Activated naive CD4-positive, alpha-beta T cell treated with anti-CD3 and anti-CD28 coated beads, Interleukin-2, amount 50 U/mL, for 72 hours (primary cell): ENCODE data around the gene C16orf74. TPM values are rescaled to one million over a fixed set of nuclear protein-coding genes. Genes with fewer than 3 reads are reported as not detected.

Source experiments
- ATAC-seq, 2 donors: fragments of 150-1000 bp; cut with Tn5 transposase; 2 replicates each; pipeline ENCODE4 v1.10.0; 2021; ENCODE audit warnings: mild to moderate bottlenecking in 2 of 2, moderate library complexity in 2 of 2
- DNase-seq, 2 donors: peaks; one replicate each; pipeline ENCODE4 v3.0.0; 2021 to 2022; ENCODE audit warnings: low spot score in 2 of 2
- H3K27ac Mint-ChIP-seq, 2 donors: one replicate each; pipeline ENCODE4 v1.8.0; 2022; ENCODE audit warnings: mild to moderate bottlenecking in 2 of 2, mixed read lengths in 2 of 2
- H3K36me3 Mint-ChIP-seq, 2 donors: one replicate each; pipeline ENCODE4 v1.8.0; 2022; ENCODE audit warnings: mixed read lengths in 2 of 2
- H3K9me3 Mint-ChIP-seq, 2 donors: one replicate each; pipeline ENCODE4 v1.8.0; 2022; ENCODE audit warnings: mixed read lengths in 2 of 2
- total RNA-seq, 2 donors: library from RNA; stranded (reverse); gene quantifications; one replicate each; pipeline ENCODE4 v1.2.3, GENCODE V29; 2022

Gene C16orf74
- total RNA-seq = 1 to 10 TPM in 1 of 2 donors, under 1 TPM in 1; 0.46 to 1.4 TPM

- H3K9me3 Mint-ChIP-seq = no peaks in the 10 kb centered on the region
- no peak within 1 kb of the TSS for H3K27ac Mint-ChIP-seq
- ATAC-seq (peak; percentile 47 to 87), DNase-seq (peak in 1 of 2 donors; percentile 31)
- H3K36me3 Mint-ChIP-seq = no peaks in the 10 kb centered on the region
These were observed at the start of gene C16orf74 for GRCh38 chr16:85750827-85751697. TSS of gene C16orf74 (minus strand) at chr16:85751096. CDS start at chr16:85735217, 15,879 bp downstream.

GRCh38 chr16:85800321-85800669 lies 49.4 kb upstream of the C16orf74 start:
- ATAC-seq = peak in 1 of 2 donors; percentile 22
- no peak for DNase-seq
- H3K9me3 Mint-ChIP-seq = no peaks in the 10 kb centered on the region
- H3K36me3 Mint-ChIP-seq = peaks cover 36 to 53% of the 10 kb centered on the region in 2 donors
- H3K27ac Mint-ChIP-seq = peak overlapping the region; percentile 88 to 96

DNA sequence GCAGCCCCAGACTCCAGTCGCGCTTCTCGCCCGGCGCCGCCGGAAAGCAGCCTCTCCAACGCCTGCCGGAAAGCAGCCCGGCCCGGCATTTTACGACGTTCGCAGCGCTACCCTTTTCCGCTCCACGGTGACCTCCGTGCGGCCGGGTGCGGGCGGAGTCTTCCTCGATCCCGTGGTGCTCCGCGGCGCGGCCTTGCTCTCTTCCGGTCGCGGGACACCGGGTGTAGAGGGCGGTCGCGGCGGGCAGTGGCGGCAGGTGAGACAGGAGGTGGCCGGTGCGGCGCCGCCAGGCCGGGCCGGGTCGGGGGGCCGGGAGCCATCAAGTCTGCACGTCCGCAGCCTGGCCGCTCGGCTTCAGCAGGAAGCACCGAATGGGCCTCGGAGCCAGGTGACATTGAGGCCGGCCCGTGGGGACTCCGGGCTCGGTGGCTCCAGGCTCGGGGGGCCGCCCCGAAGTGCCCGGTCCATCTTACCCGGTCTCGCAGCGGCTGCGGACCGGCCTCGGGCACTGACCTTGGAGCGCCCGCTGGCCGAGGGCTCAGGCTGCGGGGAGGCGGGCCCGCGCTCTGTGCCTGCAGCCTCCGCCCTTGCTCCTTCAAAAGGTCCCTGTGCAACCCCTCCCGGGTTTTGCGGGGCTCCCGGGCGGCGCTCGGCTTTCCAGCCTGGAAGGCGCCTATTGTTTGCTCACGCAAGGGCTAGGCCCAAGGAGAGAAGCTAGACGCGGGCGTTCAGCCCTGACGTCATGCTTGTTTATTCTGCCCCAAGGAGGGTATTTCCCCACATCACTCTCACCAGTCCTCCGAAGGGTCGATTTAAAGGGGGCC lies 48.8 kb upstream of the C16orf74 start, which contains the start of the genes COX4I1 and EMC8:
Gene COX4I1, plus strand, starts transcription at position 199 of the 824 bp plus-strand sequence. CDS start 1,511 bp downstream, outside the sequence.
Gene EMC8, minus strand, starts transcription at position 48 of the 824 bp plus-strand sequence. CDS start 249 bp downstream, outside the sequence.
- peak; percentile 91 to 96 for ATAC-seq
- Mint-ChIP-seq H3K9me3 (no peaks in the 10 kb centered on the region), H3K27ac (peak within 1 kb of the TSS; percentile 88 to 96), H3K36me3 (peaks cover 33 to 47% of the 10 kb centered on the region in 2 donors)
- peak; percentile 90 to 93 for DNase-seq

GRCh38 chr16:85798901-85799496 lies 48.1 kb upstream of the C16orf74 start:
- ATAC-seq = peak; percentile 63 to 65
- DNase-seq = peak in 1 of 2 donors; percentile 39
- H3K36me3 Mint-ChIP-seq = peaks cover 30 to 47% of the 10 kb centered on the region in 2 donors
- no peaks in the 10 kb centered on the region for H3K9me3 Mint-ChIP-seq
- H3K27ac Mint-ChIP-seq = peak overlapping the region; percentile 88 to 89

GRCh38 chr16:85798283-85798776 lies 47.4 kb upstream of the C16orf74 start:
- Mint-ChIP-seq H3K9me3 (no peaks in the 10 kb centered on the region), H3K36me3 (peaks cover 25 to 42% of the 10 kb centered on the region in 2 donors), H3K27ac (peak overlapping the region; percentile 88 to 89)
- DNase-seq (no peak), ATAC-seq (no peak)

GRCh38 chr16:85796599-85796998 lies 45.7 kb upstream of the C16orf74 start:
- no peaks in the 10 kb centered on the region for H3K9me3 Mint-ChIP-seq
- peak overlapping the region; percentile 21 to 40 for H3K27ac Mint-ChIP-seq
- no peak for ATAC-seq
- H3K36me3 Mint-ChIP-seq = peaks cover 34 to 46% of the 10 kb centered on the region in 2 donors
- no peak for DNase-seq

GRCh38 chr16:85796152-85796551 lies 45.3 kb upstream of the C16orf74 start:
- ATAC-seq (no peak), DNase-seq (no peak)
- Mint-ChIP-seq H3K36me3 (peaks cover 37 to 45% of the 10 kb centered on the region in 2 donors), H3K9me3 (no peaks in the 10 kb centered on the region), H3K27ac (peak overlapping the region in 1 of 2 donors; percentile 40)

DNA sequence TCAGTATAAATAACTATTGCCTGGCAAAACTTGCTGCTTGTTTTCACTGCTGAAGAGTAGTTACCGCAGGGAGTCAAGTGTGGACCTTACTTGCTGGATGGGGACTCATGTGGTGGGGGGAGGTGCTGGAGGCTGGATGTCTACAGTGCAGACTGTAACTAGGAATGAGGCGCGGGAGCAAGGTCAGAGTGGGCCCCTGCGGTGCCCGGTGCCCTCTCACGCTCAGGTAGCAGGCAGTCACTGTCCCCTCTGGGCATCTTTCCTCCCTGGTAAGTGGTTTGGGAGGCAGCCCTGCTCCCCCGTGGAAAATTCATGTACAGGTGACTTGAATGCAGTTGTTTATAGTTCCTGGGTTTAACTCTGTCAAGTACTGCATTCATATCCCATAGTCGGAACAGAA lies 43.8 kb upstream of the C16orf74 start:
- no peaks in the 10 kb centered on the region for H3K9me3 Mint-ChIP-seq
- H3K36me3 Mint-ChIP-seq = peaks cover 28 to 33% of the 10 kb centered on the region in 2 donors
- DNase-seq (no peak), ATAC-seq (no peak)
- no peak overlapping the region for H3K27ac Mint-ChIP-seq

DNA sequence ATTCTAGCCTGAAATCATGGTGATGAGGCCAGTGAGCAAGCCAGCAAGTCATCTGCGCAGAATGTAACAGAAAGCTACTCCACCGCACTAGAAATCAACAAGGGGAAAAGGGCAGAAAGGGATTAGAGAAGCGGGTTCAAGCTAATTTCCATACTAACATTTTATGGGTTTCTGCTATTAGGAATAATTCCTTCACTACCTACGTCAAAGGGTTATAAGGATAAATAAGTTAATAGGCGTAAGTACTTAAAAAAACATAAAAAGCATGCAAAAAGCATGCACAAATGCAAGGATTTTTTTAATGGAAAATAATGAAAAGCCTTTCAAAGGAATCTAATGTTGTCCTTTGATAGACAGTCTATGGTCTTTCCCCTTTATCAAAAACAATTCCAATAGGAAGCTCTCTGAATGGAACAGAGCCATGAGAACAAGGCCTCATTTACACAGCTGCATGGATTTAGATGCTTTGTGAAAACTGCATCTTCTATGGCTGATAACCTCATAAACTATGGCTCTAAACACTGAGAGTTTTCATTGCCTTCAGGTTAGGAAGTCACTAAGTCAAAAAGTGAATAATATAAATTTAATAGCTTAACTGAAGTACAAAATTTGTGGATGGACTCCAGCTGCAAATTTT lies 42.9 kb upstream of the C16orf74 start:
- no peaks in the 10 kb centered on the region for H3K9me3 Mint-ChIP-seq
- no peak for DNase-seq
- peaks cover 28 to 33% of the 10 kb centered on the region in 2 donors for H3K36me3 Mint-ChIP-seq
- no peak for ATAC-seq
- peak overlapping the region in 1 of 2 donors; percentile 56 for H3K27ac Mint-ChIP-seq

GRCh38 chr16:85789773-85790172 lies 38.9 kb upstream of the C16orf74 start:
- H3K27ac Mint-ChIP-seq = peak overlapping the region; percentile 32 to 61

GRCh38 chr16:85788819-85789218 lies 37.9 kb upstream of the C16orf74 start:
- H3K27ac Mint-ChIP-seq = peak overlapping the region in 1 of 2 donors; percentile 75
- ATAC-seq (no peak), DNase-seq (no peak)
- H3K9me3 Mint-ChIP-seq = no peaks in the 10 kb centered on the region
- H3K36me3 Mint-ChIP-seq = peaks cover 20% of the 10 kb centered on the region in 2 donors

More at GRCh38 chr16:85789773-85790172, 38.9 kb upstream of the C16orf74 start:
- H3K36me3 Mint-ChIP-seq = peaks cover 20 to 25% of the 10 kb centered on the region in 2 donors
- H3K9me3 Mint-ChIP-seq = no peaks in the 10 kb centered on the region
- ATAC-seq (no peak), DNase-seq (no peak)

DNA sequence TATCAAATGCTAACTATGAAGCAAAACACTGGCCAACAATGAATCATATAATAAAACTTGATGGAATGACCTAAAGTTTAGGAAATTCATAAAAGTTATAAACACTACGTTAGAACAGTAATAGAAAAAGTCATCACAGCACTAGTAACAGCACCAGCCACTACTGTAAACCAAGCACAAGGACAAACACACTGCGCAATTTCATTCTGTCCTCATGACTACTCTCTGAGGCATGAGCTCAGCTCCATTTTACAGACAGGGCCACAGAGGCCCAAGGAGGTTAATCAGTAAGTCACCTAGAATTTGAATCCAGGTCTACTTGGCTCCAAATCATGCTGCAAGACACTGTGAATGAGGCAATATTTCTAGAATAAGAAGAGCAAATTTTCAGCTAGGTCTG lies 35.0 kb upstream of the C16orf74 start:
- Mint-ChIP-seq H3K9me3 (no peaks in the 10 kb centered on the region), H3K36me3 (no peaks in the 10 kb centered on the region), H3K27ac (peak overlapping the region in 1 of 2 donors; percentile 30)
- DNase-seq (no peak), ATAC-seq (no peak)

DNA sequence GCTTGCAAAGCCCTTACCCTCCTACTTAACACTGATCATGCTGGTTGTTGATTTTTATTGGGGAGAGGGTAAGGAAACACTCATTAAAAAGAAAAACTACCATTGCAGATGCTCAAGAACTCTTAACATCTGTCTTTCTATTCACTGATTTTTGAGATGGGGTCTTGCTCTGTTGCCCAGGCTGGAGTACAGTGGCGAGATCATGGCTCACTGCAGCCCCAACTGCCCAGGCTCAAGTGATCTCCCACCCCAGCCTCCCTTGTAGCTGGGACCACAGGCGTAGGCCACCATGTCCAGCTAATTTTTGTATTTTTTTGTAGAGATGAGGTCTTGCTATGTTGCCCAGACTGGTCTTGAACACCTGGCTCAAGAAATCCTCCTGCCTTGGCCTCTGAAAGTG lies 33.9 kb upstream of the C16orf74 start:
- Mint-ChIP-seq H3K36me3 (peaks cover 0 to 4% of the 10 kb centered on the region in 2 donors), H3K27ac (no peak overlapping the region), H3K9me3 (no peaks in the 10 kb centered on the region)
- ATAC-seq = no peak
- no peak for DNase-seq

DNA sequence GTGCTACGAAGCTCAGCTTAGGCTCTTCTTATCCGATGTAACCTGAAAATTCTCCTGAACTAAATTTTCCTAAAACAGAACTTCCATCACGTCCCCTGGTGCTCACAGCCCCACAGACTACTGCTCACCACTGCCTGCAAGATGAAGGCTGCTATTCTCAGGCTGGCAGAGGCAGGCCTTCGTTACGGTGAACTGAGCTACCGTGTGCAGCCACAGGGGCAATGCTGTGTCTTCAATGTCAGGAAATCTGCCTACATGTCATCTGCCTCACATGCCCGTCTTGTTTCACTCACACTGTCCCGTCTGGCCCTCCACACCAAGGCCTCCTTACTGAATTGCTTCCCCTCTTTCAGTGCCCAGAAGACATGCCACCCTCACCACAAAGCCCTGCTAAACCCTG lies 32.5 kb upstream of the C16orf74 start:
- ATAC-seq = no peak
- Mint-ChIP-seq H3K27ac (peak overlapping the region in 1 of 2 donors; percentile 7), H3K9me3 (no peaks in the 10 kb centered on the region), H3K36me3 (peaks cover 0 to 8% of the 10 kb centered on the region in 2 donors)
- no peak for DNase-seq

- Mint-ChIP-seq H3K27ac (peak overlapping the region; percentile 7 to 93), H3K36me3 (peaks cover 0 to 8% of the 10 kb centered on the region in 2 donors), H3K9me3 (no peaks in the 10 kb centered on the region)
- DNase-seq (no peak), ATAC-seq (no peak)
These were observed 31.6 kb upstream of the C16orf74 start for GRCh38 chr16:85782451-85782850.
